SKM-1 (cell line): ENCODE results near the gene CAPN8.

Source experiments
- DNase-seq: peaks from one replicate; lab custom pipeline; 2025; ENCODE audit not compliant: unreplicated experiment; lab: John Stamatoyannopoulos, UW

The CAPN8 gene

DNA sequence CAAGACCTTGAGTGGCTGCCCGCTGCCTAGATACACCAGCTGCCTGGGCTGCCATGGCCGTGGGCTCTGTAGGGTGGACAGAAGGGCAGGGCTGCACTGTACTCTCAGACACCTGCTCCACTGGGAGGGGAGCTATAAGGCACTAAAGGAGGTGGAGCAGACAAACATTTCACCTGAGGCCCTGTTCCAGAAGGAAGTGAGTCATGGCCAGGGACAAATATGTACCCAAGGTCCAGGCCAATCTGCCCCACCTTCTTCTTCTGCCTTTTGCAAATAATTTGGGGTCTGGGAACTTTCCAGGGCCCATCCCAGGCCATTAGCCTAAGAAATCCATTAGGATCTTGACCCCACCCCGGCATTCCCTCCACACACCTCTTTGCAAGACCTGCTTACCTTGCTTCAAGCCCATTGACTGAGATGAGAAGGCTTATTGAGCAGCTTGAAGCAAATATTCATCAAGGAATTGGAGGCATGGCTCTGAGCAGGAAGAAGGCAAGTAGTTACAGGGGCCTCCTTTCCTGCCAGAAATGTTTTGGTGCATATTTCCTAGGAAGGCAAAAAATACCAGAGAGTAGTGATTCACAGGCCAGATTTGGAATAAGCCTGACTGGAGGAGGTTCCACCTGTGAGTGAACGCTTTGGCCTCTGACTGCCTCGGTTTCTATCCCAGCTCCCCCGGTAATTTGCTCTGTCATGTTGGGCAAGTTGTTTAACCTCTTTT, at the start of gene CAPN8:
Gene CAPN8 (minus strand): TSS at position 110 of the 721 bp plus-strand sequence. CDS start 55 bp downstream, at position 55.
- no peak for DNase-seq

DNA sequence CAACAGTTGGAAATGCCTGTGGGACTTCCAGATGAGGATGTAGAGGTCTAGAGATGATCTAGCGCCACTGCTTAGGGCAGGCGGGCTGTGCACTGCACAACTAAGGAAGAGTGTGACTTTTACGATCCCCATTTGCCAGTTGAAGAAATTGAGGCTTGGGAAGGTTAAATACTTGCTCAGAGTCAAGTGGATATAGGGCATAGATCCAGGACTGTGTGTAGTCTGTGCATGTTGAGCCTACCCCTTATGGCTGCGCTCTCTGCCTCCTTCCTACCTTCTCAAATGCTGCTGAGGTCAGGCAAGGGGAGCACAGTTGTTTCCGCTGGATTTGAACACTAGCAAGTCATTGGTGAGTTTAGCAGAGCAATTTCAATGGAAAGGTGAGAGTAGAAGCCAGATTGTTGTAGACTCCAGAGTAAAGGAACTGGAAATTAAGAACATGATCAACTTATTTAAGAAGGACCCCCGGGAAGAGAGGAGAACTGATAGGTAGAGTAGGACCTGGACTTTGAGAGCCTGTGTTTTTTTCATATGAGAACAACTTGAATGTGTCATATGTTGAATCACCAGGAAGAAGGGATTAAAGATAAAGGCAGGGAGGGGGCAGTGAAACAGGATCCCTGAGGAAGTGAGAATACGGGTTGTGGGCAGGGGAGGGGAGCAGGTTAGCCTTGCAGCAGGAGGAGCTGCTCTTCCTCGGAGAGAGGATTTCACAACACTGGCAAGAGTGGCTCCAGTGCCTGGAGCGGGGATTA, 49.5 kb upstream of the CAPN8 start:
- no peak for DNase-seq

DNA sequence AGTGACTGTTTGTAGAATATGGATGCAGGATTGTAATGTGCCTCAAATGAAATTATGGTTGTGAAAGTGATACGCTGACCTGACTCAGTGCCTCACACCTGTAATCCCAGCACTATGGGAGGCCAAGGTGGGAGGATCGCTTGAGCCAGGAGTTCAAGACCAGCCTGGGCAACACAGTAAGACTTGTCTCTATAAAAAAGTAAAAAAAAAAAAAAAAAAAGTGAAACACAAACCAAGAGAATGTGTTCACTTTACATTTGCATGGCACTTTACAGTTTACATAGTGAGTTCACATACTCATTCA, 48.9 kb upstream of the CAPN8 start:
- no peak for DNase-seq

DNA sequence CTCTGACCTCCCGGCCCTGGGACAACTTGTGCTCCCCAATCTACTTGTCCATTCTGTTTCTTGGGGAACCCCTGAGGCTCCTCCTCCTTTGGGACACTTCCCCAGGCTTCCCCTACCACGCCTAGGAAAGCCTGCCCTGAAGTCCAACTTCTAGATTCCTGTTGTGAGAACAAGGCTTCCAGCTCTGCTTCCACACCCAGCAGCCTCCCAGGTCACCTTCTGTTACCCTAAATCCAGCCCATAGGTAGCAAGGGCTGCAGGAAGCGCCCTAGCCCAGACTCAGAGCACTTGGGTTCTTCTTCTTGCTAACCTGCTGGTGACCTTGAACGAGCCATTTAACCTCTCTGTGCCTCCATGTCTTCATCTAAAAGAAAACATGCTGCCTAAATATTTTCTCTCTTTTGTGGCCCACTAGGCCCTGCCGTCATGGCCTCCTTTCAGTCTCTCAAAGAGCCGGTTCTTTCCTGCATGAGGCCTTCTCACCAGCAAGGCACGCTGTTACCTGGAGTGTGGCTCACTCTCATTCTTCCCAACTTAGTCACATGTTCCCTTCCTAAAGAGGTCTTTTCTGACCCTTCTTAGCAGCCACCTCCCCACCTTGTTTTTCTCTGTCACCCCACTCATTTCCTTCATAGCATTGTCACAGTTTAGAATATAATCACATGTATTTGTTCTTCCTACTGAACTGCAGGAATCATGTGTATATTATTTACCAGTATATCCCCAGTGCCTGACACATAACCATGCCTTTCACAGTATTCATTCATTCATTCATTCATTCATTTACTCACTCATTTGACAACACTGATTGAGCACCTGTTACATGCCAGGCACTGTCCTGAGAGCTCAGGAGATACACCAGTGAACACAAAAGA, 48.3 kb upstream of the CAPN8 start:
- DNase-seq, result no peak

DNA sequence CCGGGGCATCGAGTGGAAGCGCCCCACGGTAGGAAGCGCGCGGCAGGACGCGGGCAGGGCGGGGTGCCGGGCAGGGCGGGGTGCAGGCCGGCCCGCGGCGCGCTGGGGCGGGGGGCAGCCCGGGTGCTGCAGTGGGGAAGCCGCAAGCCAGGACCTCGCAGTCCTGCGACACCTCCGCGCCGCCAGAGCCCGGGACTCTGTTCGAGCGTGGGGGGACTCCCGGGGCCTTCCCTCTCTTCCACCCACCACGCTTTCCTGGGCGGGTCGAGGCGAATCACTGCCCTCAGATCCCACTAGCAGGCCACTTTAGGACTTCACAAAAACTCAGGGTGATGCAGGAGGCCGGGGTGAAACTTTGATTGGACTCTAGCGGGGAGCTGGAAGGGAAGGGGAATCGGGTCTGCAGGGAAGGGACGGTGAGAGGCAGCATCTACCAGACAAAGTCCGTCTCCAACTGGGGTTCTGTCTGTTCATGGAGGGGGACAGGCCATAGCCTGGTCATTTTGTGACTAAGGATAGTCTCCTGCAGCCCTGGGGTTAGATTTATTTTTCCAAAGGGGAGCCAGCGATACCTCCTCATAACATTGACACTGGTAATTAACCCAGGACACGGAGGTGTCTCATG, 47.5 kb upstream of the CAPN8 start:
- peak; percentile 35 for DNase-seq

DNA sequence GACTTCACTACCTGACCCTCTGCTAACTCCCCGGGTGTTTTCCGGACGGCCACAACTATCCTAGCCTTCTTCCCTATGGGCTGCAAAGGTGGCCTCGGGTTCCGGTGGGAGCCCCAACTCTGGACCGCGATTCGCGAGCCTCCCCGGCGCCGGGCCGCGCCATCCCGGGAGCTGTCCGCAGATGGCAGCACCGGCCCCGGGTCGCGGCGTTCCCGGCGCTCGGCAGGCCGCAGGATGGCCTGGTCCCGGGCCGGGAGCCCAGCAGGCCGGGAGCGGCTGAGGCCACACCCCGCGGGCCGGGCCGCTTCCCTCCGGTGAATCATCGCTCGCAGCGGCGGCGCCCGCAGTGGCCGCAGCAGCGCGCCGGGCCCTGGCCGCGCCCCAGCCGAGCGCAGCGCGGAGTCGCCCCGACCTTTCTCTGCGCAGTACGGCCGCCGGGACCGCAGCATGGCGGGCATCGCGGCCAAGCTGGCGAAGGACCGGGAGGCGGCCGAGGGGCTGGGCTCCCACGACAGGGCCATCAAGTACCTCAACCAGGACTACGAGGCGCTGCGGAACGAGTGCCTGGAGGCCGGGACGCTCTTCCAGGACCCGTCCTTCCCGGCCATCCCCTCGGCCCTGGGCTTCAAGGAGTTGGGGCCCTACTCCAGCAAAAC, 46.8 kb upstream of the CAPN8 start, which contains the start of gene CAPN2:
Gene CAPN2 (plus strand): TSS at position 346 of the 656 bp plus-strand sequence. CDS start 102 bp downstream, at position 448.
- peak; percentile 84 for DNase-seq

DNA sequence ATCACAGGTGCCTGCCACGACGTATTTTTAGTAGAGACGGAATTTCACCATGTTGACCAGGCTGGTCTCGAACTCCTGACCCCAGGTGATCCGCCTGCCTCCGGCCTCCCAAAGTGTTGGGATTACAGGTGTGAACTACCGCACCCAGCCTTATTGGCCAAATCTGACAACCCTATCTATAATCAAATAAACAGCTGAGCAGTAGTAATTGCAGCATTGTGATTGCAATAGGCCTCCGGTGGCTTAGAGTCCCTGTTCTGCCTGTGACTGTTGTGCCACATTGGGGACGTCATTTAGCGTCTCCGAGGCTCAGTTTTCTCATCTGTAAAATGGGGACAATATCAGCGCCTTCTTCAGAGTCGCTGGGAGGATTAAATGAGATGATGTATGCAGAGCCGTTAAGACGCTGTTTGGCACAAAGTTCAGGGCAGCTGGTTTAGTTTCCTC, 46.3 kb upstream of the CAPN8 start:
- no peak for DNase-seq

DNA sequence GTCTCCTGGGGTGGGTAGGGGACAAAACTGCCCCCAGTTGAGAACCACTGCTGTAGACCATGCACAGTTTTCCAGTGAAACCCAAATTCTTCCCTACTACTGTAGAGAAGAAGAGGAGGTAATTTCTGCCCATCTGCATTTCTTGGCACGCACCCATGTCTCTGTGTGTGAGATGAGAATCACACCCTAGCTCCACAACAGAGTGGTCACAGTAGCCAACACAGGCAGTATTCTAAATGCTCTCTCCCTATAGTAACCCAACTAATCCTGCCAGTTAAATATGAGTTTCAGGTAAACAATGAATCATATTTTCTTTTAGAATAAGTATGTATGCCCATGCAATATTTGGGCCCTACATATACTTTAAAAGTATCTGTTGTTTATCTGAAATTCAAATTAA, 45.7 kb upstream of the CAPN8 start:
- DNase-seq, result no peak

DNA sequence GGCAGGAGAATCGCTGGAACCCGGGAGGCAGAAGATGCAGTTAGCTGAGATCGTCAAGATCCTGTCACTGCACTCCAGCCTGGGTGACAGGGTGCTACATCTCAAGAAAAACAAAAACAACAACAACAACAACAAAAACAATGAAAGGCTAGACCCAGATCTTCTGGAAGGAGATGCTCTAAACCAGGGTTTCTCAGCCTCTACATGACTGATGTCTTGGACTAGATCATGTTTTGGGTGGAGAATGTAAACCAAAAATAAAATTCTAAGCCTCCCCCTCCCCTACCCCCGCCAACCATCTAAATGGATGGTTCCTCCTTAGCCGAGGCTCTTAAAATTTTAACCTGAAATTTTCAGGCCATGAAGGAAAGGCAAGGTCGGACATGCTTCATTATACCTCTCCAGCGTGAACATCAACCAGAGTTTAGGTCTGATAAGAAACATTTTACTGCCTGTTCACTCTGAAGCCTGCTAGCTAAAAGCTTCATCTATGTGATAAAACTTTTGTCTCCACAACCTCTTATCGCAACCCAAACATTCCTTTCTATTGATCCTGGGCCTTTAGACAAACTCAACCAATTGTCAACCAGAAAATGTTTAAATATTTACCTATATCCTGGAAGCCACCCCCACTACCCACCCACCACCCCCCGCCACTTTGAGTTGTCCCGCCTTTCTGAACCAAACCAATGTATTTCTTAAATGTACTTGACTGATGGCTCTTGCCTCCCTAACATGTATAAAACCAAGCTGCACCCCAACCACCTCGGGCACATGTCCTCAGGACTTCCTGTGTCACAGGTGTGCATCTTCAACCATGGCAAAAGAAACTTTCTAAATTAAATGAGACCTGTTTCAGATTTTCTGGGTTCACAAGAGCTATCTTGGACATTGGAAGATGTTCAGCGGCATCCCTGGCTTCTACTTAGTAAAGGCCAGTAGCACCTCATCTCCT, 45.0 kb upstream of the CAPN8 start:
- no peak for DNase-seq

DNA sequence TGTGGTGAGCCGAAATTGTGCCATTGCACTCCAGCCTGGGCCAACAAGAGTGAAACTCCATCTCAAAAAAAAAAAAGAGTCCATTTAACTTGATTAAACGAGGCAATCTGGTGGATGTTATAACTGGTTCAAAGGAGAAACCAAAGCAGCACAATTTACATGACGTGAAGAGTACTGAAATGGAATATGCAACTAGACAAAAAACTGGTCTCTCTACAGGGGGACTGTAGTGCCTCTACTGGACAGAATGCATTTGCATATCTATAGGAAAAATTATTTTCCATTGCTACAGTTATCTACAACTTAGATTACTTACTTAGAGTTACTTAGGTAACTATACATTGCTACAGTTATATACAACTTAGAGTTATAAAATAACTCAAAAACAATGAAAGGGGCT, 44.1 kb upstream of the CAPN8 start:
- no peak for DNase-seq

DNA sequence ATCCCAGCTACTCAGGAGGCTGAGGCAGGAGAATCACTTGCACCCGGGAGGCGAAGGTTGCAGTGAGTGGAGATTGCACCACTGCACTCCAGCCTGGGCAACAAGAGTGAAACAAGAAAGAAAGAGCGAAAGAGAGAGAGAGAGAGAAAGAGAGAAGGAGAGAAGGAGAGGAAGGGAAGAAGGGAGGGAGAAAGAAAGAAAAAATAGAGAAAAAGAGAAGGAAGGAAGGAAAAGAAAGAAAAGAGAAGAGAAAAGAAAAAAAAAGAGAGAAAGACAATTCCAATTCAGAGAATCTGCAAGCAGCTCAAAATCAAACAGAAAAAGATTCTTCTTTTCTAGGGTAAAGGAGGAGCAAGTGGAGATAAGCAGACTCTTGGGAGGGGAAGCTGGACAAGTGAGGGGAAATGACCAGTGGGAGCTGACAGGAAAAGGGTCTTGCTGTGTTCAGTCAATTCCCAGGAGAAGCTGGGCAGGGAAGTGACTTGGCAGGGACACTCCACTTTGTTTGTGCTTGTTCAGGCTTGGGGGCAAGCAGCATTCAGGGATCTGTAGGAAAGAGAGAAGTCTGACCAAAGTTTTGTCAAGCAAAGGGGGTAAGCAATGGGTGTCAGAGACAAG, 43.3 kb upstream of the CAPN8 start:
- no peak for DNase-seq

DNA sequence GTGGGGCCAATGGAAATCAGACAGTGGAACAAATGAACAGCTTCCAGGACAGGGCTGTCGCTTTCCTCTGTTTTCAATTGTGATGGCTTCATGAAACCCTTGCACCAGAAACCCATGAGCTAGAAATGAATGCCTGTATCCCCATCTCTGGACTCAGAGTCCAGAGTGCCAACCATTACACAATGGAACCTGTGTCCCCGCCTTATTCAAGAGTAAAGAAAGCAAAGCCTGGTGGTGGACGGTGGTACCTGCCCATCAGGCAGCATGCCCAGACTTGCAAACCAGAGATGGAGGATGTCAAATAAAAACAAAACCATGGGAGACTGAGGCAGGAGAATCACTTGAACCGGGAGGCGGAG, 42.5 kb upstream of the CAPN8 start:
- no peak for DNase-seq

DNA sequence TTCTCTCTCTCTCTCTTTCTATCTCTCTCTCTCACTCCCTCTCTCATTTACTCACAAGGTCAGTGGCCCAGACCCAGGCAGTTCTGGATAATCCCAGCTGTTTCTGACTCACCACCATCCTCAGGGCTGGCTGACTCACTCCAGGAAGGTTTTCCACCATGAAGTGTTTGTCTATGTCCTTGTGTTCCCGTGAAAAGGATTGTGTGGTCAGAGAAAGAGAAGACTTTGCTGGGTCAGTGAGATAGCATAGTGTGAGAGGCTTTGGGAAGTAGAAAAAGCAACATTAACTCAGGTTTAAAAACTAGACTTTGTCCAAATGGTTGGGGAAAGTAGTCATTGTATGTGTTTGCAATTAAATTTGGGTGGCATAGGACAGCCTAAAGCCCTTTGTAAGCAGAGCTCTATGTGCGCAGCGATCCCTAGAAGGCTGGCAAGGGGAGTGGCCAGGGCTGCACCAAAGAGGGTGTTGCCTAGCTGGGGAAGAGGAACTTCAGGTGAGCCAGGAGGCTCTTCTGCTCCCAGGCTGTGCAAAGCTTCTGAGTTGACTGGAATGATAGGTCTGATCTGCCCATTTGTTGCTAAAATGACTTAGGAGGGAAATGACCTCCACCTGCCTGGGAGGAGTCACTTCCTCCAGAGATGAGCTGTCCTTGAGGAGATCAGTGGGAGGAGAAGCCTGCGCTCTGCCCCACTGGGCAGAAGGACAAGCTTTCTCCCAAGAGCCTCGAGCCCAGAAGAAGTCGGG, 41.9 kb upstream of the CAPN8 start:
- DNase-seq, result no peak

DNA sequence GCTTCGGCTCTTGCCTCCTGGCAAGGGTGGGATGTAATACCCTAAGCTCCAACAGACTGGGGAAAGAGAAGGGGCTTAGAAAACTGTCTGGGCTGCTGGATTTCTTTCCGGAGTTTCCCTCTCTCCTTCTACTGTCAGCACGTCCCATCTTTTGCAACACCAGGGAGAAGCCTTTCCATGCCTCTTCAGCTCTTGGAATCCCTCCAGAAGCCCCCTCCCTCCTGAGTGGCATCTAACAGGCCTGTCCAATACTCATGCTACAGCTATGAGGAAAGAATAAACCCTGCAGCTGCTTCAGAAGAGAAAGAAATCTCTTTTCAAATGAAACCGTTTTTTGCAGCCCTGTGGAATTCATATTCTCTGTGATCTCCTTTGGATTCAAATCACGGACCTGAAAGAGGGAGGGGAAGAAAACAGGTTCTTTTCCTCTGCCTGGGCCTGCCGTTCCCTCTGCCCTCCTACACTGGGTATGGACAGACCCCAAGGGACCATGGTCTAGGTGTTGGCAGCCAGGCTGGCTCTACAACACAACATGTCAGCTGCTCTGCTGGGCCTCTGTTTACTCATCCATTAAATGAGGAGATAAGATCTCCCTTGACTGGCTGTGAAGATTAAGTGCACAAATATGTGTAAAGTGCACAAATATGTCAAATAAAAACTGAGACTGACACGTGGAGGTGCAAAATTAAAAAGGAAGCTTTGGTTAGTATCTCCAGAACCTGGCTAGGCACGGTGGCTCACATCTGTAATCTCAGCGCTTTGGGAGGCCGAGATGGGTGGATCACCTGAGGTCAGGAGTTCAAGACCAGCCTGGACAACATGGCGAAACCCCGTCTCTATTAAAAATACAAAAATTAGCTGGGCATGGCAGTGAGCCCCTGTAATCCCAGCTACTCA, 40.8 kb upstream of the CAPN8 start:
- DNase-seq, result no peak

DNA sequence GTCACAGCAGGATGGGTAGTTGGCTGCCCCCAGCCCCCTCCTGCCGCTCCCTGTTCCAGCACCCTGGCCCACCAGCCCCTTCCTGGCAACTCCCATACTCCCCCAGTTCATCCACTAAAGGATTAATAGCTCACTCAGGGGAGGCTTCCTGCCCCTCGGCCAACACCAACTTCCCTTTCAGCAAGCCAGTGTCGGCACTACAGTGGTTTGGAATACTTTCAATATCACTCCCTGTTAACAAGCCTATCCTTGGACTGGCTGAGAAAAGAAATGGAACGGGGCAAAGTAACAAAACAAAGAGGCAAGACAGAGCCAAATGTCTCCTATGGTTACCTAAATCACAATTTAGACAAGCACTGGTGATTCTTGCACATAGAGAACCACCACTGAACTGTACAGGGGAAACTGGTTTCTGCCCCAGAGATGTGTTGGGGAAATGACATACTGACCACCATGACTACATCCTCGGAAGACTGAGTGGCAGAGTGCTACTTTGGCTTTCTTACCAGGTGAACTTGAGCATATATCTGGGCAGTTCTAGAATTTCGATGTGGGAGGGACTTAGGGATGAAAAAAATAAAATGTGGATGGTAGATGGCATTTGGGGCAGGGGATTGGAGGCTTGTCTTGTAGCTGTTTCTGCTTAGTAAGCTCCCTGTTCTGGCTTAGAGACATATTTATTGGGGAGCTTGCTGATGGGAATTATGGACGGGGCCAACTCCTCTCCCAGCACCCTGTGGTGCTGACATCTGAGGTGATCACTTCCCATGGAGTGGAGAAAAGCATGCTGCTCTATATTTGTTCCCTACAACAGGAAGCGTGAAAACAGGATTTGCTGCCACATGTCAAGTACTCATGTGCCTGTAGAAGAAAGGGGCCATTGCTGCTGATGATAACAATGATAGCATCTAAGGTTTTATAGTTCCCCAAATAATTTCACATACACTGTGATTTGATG, 39.7 kb upstream of the CAPN8 start:
- no peak for DNase-seq

DNA sequence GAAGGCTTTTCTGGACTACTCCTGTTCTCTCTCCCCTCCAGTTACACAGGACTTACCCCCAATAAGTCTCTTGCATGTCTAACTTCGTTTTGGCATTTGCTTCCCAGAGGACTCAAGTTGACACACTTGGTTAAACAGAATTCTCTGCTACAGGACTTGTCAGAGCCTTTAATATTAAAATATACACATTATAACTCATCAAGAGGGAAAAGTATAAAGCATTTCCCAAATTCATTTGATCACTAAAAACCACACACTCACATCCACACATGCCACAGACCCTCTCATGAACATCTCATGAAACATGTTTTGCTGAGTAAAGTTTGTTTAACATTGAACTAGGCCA, 38.1 kb upstream of the CAPN8 start:
- DNase-seq, result no peak
